Measurements from ENCODE around the gene PIAS1.
A peak's percentile ranks its signal among the peaks of the same experiment; 100 is the strongest.
"Not testable (repeated sequence)": the region's sequence is repeated elsewhere in the genome, so short reads cannot be mapped to it uniquely, and the experiment has no call there.

The PIAS1 gene

DNA sequence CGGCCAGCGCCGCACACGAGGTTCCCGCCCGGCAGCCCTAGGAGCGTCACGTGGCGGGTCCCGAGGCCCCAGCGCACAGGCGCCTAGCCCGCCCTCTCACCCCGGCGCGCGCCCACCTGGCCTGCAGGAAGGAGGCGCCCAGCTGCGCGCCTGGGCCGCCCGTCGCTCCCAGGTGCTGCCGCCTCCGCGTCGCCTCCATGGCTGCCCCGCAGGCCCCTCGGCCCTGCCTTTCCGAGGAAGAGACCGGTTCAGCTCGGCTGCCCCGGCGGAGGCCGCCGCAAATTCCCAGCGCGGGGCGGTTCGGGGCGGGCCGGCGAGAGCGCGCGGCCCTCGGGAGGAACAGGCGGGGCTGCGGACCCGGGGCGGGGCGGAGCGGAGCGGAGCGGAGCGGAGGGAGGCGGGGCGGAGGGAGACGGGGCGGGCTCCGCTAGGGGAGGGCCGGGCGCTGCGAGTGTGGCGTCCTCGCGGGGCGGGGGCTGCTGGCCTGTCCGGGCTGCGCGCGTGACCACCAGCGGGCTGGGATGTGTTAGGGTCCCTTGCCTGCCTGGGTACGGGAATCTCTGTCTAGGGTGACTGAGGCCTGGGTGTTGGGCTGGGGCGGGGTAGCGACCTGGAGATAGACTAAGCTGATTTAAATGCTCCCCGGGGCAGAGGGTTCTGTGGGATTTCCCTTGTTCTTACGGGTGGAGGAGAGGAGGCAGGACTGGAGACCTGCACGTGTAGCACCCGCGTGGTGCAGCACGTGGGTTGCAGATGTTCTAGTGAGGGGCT lies 175.5 kb downstream of the PIAS1 start, which contains the start of gene CLN6:
TSS of gene CLN6 (minus strand) at position 343 of the 771 bp plus-strand sequence. CDS start at position 199, 144 bp downstream.
- peak within 1 kb of the TSS; percentile 93 for H3K4me3 ChIP-seq (replicated peaks; ENCODE audit: low read depth, low read length)
- DNase-seq (ENCODE audit: extremely low read depth, low read depth), result peak; percentile 57
- TF ChIP-seq, protein P1, sequence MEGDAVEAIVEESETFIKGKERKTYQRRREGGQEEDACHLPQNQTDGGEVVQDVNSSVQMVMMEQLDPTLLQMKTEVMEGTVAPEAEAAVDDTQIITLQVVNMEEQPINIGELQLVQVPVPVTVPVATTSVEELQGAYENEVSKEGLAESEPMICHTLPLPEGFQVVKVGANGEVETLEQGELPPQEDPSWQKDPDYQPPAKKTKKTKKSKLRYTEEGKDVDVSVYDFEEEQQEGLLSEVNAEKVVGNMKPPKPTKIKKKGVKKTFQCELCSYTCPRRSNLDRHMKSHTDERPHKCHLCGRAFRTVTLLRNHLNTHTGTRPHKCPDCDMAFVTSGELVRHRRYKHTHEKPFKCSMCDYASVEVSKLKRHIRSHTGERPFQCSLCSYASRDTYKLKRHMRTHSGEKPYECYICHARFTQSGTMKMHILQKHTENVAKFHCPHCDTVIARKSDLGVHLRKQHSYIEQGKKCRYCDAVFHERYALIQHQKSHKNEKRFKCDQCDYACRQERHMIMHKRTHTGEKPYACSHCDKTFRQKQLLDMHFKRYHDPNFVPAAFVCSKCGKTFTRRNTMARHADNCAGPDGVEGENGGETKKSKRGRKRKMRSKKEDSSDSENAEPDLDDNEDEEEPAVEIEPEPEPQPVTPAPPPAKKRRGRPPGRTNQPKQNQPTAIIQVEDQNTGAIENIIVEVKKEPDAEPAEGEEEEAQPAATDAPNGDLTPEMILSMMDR (IDR thresholded peaks at IDR 0.05; ENCODE audit: low read depth, low read length, missing control alignments), result no peak

DNA sequence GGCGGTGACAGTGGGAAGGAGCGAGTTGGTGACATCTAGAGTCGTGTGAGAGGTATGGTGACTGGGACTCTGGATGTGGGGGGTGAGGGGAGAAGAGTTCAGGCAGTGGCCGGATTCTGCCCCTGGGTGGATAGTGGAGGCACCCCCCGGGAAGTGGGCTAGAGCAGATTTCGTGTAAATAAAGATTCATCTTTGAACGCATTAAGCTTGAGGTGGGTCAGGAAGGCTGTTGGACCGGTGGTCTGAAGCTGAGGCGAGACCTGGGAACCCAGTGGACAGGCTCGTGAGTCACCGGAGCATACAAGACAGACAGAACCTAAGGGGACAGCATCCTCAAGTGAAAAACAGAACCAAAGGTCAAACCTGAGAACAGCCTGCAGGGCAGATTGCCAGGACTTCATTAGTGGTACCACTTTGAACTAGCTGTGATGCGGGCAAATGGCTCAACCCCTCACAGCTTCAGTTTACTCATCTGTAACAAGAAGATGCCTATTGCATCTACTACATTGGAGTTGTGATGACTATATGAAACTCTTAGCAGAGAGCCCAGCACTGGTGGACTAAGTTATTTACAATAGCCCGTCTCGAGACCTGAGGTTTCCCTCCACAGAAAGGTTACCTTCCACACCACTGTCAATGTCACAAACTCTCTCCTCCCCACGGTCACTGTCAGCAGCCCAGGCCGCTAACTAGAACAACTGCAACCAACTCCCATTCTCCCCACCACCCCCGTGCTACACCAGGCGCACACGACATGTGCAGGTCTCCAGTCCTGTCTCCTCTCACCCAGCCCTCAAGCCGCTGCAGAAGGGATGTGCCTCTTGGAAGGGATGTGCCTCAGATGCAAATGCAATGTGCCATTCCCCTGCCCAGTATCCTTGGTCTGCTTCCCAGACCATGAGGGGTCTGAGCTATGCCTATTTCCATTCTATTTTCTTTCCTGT lies 176.3 kb downstream of the PIAS1 start:
- TF ChIP-seq, protein P1 (IDR thresholded peaks at IDR 0.05; ENCODE audit: low read depth, low read length, missing control alignments), result no peak
- DNase-seq (ENCODE audit: extremely low read depth, low read depth), result no peak
- H3K4me3 ChIP-seq (replicated peaks; ENCODE audit: low read depth, low read length), result peak overlapping the region; percentile 93

DNA sequence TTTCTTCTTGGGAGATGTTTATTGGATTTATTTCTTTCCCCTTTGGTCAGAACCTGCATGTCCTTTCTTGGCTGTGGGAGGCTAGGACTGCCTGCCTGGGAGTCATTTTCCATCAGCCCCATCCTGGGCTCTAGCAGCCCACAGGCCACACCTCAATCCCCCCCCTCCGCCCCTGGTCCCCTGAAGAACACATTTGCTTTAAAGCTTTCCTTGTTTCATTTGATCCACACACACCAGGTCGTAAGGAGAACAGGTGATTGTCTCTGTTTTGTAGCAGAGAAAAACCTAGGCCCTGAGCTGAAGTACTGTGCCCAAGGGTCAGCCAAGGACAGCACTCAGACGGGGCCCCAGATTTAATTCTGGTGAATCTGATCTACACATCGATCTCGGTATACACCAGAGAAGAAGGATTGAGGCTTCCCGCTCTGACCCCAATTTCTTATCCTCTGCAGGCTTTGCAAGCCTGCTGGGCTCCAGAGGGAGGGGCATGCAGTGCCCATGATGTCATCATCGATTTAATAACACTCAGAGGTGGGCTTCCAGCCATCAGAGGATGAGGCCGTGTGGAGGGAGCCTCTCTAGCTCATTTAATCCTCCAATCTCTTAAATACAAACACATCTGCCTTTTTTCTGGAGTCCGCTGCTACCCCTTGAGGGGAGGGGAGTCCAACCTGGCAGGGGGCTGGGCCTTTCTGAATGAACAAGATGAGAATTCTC lies 177.1 kb downstream of the PIAS1 start:
- DNase-seq (ENCODE audit: extremely low read depth, low read depth), result no peak
- TF ChIP-seq, protein P1 (IDR thresholded peaks at IDR 0.05; ENCODE audit: low read depth, low read length, missing control alignments), result no peak
- no peak overlapping the region for H3K4me3 ChIP-seq (replicated peaks; ENCODE audit: low read depth, low read length)

DNA sequence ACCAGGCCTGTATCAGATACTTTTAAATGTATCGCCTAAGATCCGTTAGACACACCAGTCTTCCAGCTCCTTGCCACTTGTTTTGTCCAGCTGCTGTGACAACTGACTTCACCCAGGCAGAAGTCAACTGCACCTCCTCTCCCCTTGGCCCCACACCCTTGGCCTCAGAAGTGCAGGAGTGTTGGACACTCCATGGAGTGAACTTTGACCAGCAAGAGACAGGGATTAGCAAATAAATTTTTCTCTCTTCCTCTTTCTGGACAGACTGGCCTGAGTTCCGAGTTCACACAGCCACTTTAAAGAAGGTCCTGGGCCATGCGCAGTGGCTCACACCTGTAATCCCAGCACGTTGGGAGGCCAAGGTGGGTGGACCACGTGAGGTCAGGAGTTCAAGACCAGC lies 178.3 kb downstream of the PIAS1 start:
- H3K4me3 ChIP-seq (replicated peaks; ENCODE audit: low read depth, low read length), result no peak overlapping the region
- no peak for DNase-seq (ENCODE audit: extremely low read depth, low read depth)
- TF ChIP-seq, protein P1 (IDR thresholded peaks at IDR 0.05; ENCODE audit: low read depth, low read length, missing control alignments), result no peak

DNA sequence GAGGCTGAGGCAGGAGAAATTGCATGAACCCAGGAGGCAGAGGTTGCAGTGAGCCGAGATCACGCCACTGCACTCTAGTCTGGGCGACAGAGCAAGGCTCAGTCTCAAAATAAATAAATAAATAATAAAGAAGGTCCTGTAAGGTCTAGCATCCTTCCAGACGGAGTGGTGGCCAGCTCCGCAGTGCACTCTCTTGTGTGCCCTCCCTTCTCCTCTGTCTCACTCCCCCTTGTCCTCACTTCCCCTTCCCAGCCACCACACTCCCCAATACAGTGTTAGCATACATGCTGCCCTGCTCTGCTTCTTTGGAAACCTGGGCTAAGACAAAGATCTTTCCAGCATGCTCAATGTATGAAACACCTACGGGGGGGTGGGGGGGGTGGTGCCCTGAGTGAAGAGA lies 178.8 kb downstream of the PIAS1 start:
- no peak overlapping the region for H3K4me3 ChIP-seq (replicated peaks; ENCODE audit: low read depth, low read length)
- no peak for DNase-seq (ENCODE audit: extremely low read depth, low read depth)
- TF ChIP-seq, protein P1 (IDR thresholded peaks at IDR 0.05; ENCODE audit: low read depth, low read length, missing control alignments), result no peak

DNA sequence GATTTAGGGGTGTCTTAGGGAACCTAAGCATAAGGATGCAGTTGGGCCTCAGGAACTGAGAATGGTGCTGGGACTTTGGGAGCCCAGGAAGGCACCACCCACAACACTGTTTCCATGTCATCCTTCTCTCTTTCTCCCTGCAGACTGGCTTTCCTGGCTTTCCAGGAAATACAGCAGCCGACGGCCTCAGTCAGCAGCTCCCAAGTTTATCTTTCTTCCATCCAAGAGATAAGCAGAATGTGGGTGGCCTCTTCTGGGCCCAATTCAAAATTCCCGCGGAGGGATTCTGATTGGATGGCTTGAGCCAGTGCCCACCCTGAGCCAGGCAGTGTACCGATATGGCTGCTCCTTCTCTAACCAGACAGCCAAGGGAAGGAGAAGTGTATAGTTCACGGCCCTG lies 179.9 kb downstream of the PIAS1 start:
- TF ChIP-seq, protein P1 (IDR thresholded peaks at IDR 0.05; ENCODE audit: low read depth, low read length, missing control alignments), result no peak
- no peak overlapping the region for H3K4me3 ChIP-seq (replicated peaks; ENCODE audit: low read depth, low read length)
- no peak for DNase-seq (ENCODE audit: extremely low read depth, low read depth)

DNA sequence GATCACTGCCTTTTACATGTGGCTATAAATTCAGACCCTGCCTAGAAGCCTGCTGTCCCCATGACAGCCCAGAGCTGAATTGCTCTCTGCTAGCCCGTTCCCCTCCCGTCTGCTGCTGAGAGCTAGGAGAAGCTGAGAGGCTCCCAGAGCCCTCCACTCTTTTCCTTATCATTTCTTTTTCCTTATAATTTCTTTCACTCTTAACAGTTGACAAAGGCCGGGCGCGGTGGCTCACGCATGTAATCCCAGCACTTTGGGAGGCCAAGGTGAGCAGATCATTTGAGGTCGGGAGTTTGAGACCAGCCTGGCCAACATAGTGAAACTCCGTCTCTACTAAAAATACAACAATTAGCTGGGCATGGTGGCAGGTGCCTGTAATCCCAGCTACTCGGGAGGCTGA lies 180.4 kb downstream of the PIAS1 start:
- not testable (repeated sequence) for H3K4me3 ChIP-seq (replicated peaks; ENCODE audit: low read depth, low read length); DNase-seq (ENCODE audit: extremely low read depth, low read depth)

Data from HFF-Myc (cell line).